MM.1S (cell line): ENCODE results near the gene ADAMTS7.
"Not testable (repeated sequence)": the region's sequence is repeated elsewhere in the genome, so short reads cannot be mapped to it uniquely, and the experiment has no call there.

Source experiments
- DNase-seq: peaks from one replicate; pipeline ENCODE4 v3.0.0-alpha.2; 2015
- H2AFZ ChIP-seq: fragments of 300-600 bp; sonication (generic); 2 replicates; pipeline ENCODE4 v1.6.0; 2016; ENCODE audit warnings: antibody characterized with exemption, low read length
- H3F3A ChIP-seq: fragments of 300-600 bp; sonication (generic); 2 replicates; pipeline ENCODE4 v1.6.1; 2016; ENCODE audit warnings: mild to moderate bottlenecking, antibody characterized with exemption, low read length, moderate library complexity, mixed read lengths; ENCODE audit not compliant: insufficient read depth
- H3K27ac ChIP-seq: fragments of 300-600 bp; sonication (generic); 2 replicates; pipeline ENCODE4 v1.5.1; 2016; ENCODE audit warnings: mild to moderate bottlenecking, low read length
- H3K27me3 ChIP-seq: fragments of 300-600 bp; sonication (generic); replicated peaks from 2 replicates; pipeline ENCODE4 v1.6.0; 2016; ENCODE audit warnings: low read length; ENCODE audit not compliant: insufficient read depth
- H3K36me3 ChIP-seq: fragments of 300-600 bp; sonication (generic); replicated peaks from 2 replicates; pipeline ENCODE4 v1.6.1; 2016; ENCODE audit warnings: mild to moderate bottlenecking, low read length, mixed read lengths; ENCODE audit not compliant: insufficient read depth
- H3K4me1 ChIP-seq: fragments of 300-600 bp; sonication (generic); 2 replicates; pipeline ENCODE4 v1.6.1; 2016; ENCODE audit warnings: low read length, mixed read lengths
- H3K4me2 ChIP-seq: fragments of 300-600 bp; sonication (generic); 2 replicates; pipeline ENCODE4 v1.6.0; 2016; ENCODE audit warnings: low read depth, low read length
- H3K4me3 ChIP-seq: fragments of 300-600 bp; sonication (generic); 2 replicates; pipeline ENCODE4 v1.5.1; 2016; ENCODE audit warnings: low read length, mixed read lengths
- H3K79me2 ChIP-seq: fragments of 300-600 bp; sonication (generic); 2 replicates; pipeline ENCODE4 v1.6.1; 2016; ENCODE audit warnings: mixed run types, low read length, mixed read lengths
- H3K9ac ChIP-seq: fragments of 300-600 bp; sonication (generic); 2 replicates; pipeline ENCODE4 v1.6.1; 2016; ENCODE audit warnings: low read length, mixed read lengths
- H3K9me2 ChIP-seq: fragments of 300-600 bp; sonication (generic); replicated peaks from 2 replicates; pipeline ENCODE4 v1.6.1; 2016; ENCODE audit warnings: mild to moderate bottlenecking, low read length, mixed read lengths; ENCODE audit not compliant: insufficient read depth
- H3K9me3 ChIP-seq: fragments of 300-600 bp; sonication (generic); replicated peaks from 2 replicates; pipeline ENCODE4 v1.6.1; 2016; ENCODE audit warnings: mild to moderate bottlenecking, low read length, mixed read lengths; ENCODE audit not compliant: insufficient read depth
- H4K20me1 ChIP-seq: fragments of 300-600 bp; sonication (generic); 2 replicates; pipeline ENCODE4 v1.6.1; 2016; ENCODE audit warnings: mild to moderate bottlenecking, low read length, moderate library complexity, mixed read lengths; ENCODE audit not compliant: insufficient read depth
- EZH2 ChIP-seq: fragments of 300-600 bp; sonication (generic); optimal IDR thresholded peaks from 2 replicates; pipeline ENCODE3; 2017; ENCODE audit warnings: low read depth, mild to moderate bottlenecking, antibody characterized with exemption, low read length, mixed read lengths
- EZH2phosphoT487 ChIP-seq: fragments of 300-600 bp; sonication (generic); IDR thresholded peaks from 2 replicates; pipeline ENCODE4 v1.6.1; 2018; ENCODE audit warnings: antibody characterized with exemption, low read length
- TF ChIP-seq, protein P1 (sequence below): fragments of 300-600 bp; sonication (generic); IDR thresholded peaks from 2 replicates; pipeline ENCODE4 v1.5.1; 2016; ENCODE audit warnings: antibody characterized with exemption, low read length, mixed read lengths

ADAMTS7 gene

DNA sequence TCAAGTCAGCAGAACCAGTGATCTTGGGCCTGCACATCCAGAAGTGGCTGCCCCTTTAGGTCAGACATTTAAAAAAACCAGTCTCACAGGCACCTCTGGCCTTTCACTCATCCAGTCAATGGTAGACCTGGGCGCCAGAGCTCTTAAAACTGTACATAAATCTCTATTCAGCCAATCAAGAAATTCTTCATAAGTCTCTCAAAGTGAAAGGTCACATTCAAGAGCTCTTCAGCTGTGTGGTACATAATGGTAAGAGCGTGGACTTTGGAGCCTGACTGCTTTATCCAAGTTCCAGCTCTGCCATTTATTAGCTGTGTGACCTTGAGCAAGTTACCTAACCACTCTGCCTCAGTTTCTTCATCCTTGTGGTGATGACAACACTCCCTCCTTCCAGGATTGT is 39.1 kb upstream of the ADAMTS7 start:
- Histone ChIP-seq H3K9me2 (no peaks in the 10 kb centered on the region), H3K9me3 (no peaks in the 10 kb centered on the region), H3K27me3 (no peaks in the 10 kb centered on the region), H3K4me1 (no peaks in the 10 kb centered on the region), H3K9ac (no peak overlapping the region), H3K79me2 (no peaks in the 10 kb centered on the region), H4K20me1 (no peaks in the 10 kb centered on the region), H3K4me3 (no peak overlapping the region), H2AFZ (no peak overlapping the region), H3K4me2 (no peak overlapping the region), H3F3A (no peaks in the 10 kb centered on the region), H3K27ac (no peak overlapping the region), H3K36me3 (no peaks in the 10 kb centered on the region)
- no peak for TF ChIP-seq EZH2
- no peak for TF ChIP-seq EZH2phosphoT487
- TF ChIP-seq, protein P1, sequence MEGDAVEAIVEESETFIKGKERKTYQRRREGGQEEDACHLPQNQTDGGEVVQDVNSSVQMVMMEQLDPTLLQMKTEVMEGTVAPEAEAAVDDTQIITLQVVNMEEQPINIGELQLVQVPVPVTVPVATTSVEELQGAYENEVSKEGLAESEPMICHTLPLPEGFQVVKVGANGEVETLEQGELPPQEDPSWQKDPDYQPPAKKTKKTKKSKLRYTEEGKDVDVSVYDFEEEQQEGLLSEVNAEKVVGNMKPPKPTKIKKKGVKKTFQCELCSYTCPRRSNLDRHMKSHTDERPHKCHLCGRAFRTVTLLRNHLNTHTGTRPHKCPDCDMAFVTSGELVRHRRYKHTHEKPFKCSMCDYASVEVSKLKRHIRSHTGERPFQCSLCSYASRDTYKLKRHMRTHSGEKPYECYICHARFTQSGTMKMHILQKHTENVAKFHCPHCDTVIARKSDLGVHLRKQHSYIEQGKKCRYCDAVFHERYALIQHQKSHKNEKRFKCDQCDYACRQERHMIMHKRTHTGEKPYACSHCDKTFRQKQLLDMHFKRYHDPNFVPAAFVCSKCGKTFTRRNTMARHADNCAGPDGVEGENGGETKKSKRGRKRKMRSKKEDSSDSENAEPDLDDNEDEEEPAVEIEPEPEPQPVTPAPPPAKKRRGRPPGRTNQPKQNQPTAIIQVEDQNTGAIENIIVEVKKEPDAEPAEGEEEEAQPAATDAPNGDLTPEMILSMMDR = no peak
- DNase-seq = no peak

DNA sequence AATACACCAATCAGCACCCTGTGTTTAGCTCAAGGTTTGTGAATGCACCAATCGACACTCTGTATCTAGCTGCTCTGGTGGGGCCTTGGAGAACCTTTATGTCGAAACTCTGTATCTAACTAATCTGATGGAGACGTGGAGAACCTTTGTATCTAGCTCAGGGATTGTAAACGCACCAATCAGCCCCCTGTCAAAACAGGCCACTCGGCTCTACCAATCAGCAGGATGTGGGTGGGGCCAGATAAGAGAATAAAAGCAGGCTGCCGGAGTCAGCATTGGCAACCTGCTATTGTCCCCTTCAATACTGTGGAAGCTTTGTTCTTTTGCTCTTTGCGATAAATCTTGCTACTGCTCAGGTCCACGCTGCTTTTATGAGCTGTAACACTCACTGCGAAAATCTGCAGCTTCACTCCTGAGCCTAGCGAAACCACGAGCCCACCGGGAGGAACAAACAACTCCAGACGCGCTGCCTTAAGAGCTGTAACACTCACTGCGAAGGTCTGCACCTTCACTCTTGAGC is 36.2 kb upstream of the ADAMTS7 start:
- H2AFZ ChIP-seq, H3K4me2 ChIP-seq, H3K79me2 ChIP-seq, H3K27ac ChIP-seq, H4K20me1 ChIP-seq, H3K36me3 ChIP-seq, H3F3A ChIP-seq, H3K9me3 ChIP-seq, H3K4me1 ChIP-seq, H3K27me3 ChIP-seq, DNase-seq, H3K9ac ChIP-seq, H3K4me3 ChIP-seq, H3K9me2 ChIP-seq: not testable (repeated sequence)

DNA sequence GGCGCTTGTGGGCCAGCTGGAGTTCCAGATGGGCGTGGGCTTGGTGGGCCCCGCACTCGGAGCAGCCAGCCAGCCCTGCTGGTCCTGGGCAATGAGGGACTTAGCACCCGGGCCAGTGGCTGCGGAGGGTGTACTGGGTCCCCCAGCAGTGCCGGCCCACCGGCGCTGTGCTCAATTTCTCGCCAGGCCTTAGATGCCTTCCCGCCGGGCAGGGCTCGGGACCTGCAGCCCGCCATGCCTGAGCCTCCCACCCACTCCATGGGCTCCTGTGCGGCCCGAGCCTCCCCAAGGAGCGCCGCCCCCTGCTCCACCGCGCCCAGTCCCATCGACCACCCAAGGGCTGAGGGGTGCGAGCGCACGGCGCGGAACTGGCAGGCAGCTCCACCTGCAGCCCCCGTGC is 35.6 kb upstream of the ADAMTS7 start:
- H3K9ac ChIP-seq, H3K27me3 ChIP-seq, H3K9me2 ChIP-seq, H3K9me3 ChIP-seq, H3K79me2 ChIP-seq, DNase-seq, H3K4me3 ChIP-seq, H4K20me1 ChIP-seq, H3K4me1 ChIP-seq, H3F3A ChIP-seq, H3K36me3 ChIP-seq, H3K27ac ChIP-seq, H3K4me2 ChIP-seq, H2AFZ ChIP-seq: not testable (repeated sequence)

DNA sequence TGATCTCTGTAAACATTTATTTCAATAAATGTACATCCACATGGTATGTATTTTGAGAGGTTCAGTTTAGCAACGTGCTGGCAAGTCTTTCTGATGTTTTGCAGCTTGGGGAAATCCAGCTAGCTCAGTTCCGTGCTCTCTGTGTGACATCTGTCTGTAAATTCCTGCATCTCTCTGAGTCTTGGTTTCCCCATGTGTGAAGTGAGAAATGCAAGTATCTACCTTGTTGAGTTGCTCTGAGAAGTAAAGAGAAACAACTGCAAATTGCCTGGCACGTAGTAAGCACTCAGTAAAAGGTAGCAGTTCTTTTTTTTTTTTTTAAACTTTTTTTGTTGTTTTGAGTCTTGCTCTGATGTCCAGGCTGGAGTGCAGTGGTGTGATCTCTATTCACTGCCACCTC is 31.3 kb upstream of the ADAMTS7 start:
- Histone ChIP-seq H3K4me2 (no peak overlapping the region), H4K20me1 (no peaks in the 10 kb centered on the region), H3K79me2 (no peaks in the 10 kb centered on the region), H3K27me3 (no peaks in the 10 kb centered on the region), H3K4me1 (peaks cover 23% of the 10 kb centered on the region), H3F3A (peaks cover 21% of the 10 kb centered on the region), H3K27ac (no peak overlapping the region), H3K9ac (no peak overlapping the region), H3K9me2 (no peaks in the 10 kb centered on the region), H2AFZ (no peak overlapping the region), H3K9me3 (no peaks in the 10 kb centered on the region), H3K4me3 (no peak overlapping the region), H3K36me3 (no peaks in the 10 kb centered on the region)
- TF ChIP-seq, protein P1 = no peak
- TF ChIP-seq EZH2phosphoT487 = no peak
- no peak for TF ChIP-seq EZH2
- no peak for DNase-seq
